A673 (cell line): ENCODE results near the gene RNF41.

Source experiments
- EZH2 ChIP-seq: fragments of 200-600 bp; sonication (generic); IDR thresholded peaks from 2 replicates; pipeline ENCODE4 v1.6.1; 2017; ENCODE audit warnings: borderline replicate concordance, low read depth, mild to moderate bottlenecking, mixed read lengths, antibody characterized with exemption, low read length; ENCODE audit not compliant: poor library complexity, severe bottlenecking
- TF ChIP-seq, protein P1 (sequence below): fragments of 300-800, 200-600 bp; sonication (generic); conservative IDR thresholded peaks from 2 replicates; pipeline ENCODE4 v1.5.1; 2017; ENCODE audit warnings: low read depth, mild to moderate bottlenecking, antibody characterized with exemption, low read length, moderate library complexity, mixed read lengths

DNA sequence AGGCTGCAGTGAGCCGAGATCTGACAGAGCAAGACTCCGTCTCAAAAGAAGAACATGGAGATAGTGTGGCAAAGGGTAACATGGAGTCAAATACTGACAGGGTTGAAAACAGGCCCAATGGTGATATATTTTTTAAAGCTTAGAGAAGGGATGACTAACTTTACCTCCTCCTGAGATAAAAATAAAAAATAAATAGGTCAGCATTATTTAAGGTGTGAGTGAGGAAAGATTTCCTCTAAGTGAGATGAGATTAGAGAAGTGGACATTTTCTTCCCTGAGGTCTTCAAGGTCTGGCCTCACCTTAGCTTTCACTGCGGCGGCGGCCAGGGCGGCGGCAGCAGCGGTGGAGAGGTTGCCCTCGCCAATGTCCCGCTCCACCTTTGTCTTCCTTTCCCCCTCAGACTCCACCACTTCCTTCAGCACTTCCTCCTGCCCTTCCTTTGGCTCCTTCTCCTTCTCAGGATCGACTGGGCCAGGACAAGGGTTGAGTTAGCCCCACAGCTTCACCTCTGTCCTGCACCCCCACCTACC, 52.4 kb downstream of the RNF41 start:
- TF ChIP-seq, protein P1, sequence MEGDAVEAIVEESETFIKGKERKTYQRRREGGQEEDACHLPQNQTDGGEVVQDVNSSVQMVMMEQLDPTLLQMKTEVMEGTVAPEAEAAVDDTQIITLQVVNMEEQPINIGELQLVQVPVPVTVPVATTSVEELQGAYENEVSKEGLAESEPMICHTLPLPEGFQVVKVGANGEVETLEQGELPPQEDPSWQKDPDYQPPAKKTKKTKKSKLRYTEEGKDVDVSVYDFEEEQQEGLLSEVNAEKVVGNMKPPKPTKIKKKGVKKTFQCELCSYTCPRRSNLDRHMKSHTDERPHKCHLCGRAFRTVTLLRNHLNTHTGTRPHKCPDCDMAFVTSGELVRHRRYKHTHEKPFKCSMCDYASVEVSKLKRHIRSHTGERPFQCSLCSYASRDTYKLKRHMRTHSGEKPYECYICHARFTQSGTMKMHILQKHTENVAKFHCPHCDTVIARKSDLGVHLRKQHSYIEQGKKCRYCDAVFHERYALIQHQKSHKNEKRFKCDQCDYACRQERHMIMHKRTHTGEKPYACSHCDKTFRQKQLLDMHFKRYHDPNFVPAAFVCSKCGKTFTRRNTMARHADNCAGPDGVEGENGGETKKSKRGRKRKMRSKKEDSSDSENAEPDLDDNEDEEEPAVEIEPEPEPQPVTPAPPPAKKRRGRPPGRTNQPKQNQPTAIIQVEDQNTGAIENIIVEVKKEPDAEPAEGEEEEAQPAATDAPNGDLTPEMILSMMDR = no peak
- no peak for TF ChIP-seq EZH2
